ENCODE measurements around the gene ROGDI.

Gene ROGDI

DNA sequence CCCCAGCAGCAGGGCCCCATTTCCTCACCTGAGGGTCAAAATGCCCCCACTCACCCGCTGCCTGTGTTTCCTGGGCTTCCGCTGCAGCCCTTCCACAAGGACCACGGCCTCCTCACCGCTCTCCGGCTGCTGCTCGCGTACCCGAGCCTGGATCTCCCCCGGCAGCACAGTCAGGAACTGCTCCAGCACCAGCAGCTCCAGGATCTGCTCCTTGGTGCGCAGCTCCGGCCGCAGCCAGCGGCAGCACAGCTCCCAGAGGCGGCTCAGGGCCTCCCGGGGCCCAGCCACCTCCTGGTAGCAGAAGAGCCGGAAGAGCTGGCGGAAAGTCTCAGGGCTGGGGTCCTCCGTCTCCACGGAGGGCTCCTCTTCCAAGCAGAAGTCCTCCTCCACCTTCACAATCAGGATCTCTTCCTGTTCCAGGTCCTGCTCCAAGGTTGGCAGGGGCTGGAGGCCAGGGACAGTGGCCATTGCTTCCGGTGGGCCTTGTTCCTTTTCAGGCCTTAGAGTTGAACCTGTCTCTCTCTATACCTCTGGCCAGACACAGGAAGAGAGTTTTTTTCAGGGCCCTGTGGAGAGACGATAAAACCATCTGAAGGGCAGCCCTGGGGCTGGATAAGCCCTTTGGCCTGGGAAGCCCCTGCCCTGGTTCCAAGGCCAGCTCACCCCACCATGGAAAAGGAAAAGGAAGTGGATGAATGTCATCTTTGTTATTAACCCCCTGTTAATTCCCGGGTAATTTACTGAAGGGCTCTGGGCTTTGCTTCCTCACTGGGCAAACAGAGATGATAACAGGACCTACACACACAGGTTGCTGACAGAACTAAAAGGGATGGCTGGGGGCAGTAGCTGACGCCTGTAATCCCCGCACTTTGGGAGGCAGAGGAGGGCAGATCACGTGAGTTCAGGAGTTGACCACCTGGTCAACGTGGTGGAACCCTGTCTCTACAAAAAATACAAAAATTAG is 36.6 kb downstream of the ROGDI start:
- DNase-seq (ENCODE audit: low read depth): no peak

DNA sequence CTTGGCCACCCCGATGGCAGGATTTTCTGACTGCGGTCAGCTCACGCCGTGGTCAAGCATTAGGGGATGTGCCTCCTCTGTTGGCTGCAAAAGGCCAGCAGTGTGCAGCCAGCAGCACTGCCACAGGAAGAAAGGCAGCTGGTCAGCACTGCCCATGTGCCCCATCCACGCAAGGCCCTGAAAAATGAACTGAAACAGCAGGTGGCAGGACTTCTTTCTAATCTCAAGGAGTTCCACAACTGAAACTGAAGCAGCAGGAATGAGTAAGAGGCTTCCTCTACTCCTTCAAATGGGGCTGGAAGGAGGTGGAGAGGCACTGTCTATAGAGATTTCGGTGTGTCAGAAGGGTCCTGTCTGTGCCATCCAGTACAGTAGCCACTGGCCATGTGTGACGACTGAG is 38.6 kb downstream of the ROGDI start:
- DNase-seq (ENCODE audit: low read depth): no peak

DNA sequence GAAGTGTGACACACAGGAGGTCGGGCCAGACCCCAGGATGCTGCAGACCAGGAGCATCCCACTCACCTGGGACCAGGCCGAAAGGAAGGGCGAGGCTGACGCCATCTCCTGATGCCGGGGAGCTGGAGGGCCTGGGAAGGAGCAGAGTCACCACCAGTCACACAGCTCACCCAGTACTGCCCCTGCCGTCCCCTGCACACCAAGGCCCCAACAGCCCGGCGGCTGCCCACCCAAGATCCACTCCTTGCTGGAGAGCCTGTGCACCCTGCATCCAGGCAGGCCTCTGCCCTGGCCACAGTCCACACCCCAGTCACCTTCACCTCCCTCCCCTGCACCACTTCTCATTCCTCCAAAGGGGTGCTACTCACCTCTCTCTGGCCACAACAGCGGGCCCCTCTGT is 40.2 kb downstream of the ROGDI start:
- no peak for DNase-seq (ENCODE audit: low read depth)

DNA sequence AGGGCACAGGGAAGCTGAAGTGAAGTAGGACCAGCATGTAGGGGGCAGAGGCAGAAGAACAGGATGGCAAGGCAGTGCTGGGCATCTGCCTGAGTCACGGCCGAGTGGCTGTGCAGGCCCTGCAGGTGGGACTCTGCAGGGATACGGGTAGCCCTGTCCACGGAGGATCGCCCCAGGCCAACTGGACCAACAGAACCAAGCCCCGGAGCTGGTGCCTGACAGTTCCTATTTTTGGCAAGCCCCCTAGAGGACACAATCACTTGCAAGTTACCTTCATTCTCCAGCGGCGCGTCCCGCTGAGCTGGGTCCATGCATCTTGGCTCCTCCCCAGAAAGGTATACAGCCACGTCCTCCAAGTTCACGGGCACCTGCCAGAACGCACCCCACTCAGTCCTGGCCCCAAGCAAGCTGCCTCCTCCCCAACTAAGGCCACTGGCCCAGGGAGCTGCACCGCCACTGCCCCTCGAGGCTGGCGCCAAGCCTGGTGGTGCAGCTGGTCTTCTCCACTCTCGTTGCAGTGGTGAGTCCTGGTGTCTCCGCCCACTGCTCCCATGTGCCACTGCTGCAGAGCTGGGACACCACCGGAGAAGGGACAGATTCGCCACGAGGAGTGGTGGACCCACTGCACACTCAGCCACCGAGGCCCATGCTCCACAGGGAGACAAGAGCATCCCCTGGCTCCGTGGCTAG is 42.1 kb downstream of the ROGDI start:
- no peak for DNase-seq (ENCODE audit: low read depth)

DNA sequence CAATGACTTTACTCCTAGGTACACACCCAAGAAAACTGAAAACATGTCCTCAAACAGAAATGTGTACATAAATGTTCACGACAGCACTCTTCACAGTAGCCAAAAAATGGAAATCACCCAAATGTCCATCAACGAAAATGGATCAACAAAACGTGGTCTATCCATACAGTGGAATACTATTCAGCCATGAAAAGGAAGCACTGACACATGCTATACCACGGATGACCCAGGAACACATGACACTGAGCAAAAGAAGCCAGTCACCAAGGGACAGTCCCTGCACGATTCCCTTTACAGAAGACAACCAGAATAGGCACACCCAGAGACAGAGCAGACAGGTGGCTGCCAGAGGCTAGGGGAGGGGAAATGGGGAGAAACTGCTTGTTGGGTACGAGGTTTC is 46.7 kb downstream of the ROGDI start:
- no peak for DNase-seq (ENCODE audit: low read depth)

DNA sequence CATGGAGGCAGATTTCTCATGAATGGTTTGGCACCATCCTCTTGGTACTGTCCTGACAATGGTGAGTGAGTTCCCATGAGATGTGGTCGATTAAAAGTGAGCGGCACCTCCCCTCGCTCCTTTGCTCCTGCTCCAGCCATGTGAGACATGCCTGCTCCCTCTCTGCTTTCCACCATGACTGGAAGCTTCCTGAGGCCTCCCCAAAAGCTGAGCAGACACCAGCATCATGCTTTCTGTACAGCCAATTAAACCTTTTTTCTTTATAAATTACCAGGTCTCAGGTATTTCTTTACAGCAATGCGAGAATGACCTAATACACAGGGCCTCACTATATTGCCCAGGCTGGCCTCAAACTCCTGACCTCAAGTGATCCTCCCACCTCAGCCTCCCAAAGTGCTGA is 47.6 kb downstream of the ROGDI start:
- DNase-seq (ENCODE audit: low read depth): no peak

DNA sequence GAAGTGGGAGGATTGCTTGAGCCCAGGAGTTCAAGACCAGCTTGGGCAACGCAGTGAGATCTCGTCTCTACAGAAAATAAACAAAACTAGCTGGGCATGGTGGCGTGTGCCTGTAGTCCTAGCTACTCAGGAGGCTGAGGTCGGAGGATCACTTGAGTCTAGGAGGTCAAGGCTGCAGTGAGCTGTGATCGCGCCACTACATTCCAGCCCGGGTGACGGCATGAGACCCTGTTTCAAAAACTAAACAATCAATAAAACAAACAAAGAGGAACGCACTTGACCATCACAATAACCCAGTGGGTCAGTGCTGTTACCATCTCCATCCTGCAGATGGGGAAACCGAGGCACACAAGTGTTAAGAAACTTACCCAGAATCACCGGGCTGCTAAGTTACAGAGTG is 49.2 kb downstream of the ROGDI start:
- no peak for DNase-seq (ENCODE audit: low read depth)

DNA sequence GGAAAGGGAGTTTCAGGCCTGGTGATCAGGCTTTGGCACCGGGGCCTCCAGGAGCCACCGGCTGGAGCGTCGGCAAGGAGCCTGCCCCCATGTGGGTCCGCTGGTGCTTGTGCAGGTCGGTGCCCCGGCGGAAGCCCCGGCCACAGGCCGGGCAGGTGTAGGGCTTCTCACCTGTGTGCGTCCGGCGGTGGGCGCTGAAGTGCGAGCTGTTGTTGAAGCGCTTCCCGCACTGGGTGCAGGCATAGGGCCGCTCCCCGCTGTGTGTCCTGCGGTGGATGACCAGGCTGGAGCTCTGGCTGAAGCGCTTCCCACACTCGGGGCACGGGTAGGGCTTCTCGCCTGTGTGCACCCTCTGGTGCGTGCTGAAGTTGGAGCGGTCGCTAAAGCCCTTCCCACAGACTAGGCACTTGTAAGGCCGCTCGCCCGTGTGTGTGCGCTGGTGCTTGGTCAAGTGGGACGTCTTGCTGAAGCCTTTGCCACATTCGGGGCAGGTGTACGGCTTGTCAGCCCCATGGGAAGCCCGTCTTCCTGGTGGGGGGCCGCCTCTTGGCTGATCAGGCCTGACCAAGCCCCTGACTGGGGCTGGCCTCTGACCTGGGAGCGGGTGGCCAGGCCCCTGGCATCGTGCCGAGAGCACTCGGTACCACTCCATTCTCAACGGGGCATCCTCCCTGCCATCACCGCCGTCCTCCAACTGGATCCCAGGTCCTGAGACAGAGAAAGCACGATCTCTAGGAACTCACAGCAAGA is 49.9 kb downstream of the ROGDI start:
- no peak for DNase-seq (ENCODE audit: low read depth)

DNA sequence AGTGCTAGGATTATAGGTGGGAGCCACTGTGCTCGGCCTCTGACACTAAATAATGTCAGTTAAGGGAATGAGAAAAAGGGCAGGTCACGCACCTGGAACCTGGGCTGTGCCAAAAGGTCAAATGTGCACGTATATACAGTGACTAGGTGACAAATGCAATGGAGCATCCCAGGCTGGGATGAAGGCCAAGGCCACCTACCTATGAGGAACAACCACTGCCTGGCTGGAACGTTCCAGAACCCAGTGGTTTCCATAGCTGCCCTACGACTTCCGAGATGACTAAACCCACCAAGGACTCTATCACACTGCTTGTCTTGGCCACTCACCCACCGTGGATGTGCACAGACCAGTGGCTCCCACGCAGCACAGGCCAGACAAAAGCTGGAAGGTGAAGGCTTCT is 51.5 kb downstream of the ROGDI start:
- DNase-seq (ENCODE audit: low read depth): no peak

DNA sequence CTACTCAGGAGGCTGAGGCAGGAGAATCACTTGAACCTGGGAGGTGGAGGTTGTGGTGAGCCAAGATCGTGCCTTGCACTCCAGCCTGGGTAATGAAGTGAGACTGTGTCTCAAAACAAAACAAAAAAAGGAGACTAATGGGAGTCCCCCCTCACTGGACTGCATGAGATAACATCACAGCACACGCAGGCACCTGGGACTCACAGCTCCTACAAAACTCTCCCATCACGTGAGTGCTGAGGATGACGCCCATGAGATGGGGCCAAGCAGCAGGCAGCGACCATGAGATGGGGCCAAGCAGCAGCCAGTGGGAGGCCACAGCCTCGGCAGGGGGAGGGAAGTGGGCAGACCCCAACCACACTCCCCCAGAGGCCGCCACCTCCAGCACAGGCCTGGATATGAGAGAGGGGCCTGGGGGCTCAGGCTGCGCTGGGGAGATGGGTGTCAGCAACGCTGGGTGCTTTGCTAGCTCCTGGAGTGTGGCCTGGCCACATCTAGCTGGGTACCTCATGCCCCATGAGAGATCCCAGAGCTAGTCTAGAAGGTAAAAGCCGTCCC is 52.7 kb downstream of the ROGDI start:
- no peak for DNase-seq (ENCODE audit: low read depth)

DNA sequence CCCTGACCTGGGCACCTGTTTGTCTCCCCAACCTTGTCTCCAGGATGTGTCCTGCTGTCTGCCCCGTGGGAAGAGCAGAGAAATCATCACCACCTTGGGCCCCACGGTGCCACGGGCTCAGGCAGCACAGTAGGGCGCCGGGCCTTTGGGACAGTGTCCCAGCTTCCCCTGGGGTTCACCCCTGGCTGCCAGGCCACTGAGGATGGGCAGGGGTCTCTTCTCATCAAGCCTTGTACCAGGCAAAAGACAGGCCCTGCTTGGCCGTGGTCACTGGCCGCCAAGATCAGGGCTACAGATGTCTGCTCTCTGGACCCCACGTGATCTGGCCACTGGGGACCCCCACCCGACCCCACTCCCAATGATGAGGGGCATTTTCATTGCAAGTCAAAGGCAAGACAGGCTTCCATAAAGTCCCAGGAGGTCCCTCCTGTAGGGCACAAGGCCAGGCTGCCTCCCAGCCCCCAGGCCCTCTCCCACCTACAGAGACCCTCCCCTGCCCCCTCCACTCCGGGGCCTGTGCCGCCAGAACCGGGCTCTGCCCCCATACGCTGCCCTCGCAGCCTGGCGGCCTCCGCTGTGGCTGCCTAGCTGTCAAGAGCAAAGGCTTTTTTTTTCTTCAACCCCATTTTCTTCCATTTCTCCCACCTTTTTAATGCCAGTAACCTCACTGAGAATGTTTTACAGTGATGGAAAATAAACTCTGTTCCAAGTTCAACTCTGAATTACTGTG is 53.6 kb downstream of the ROGDI start:
- DNase-seq (ENCODE audit: low read depth): no peak

DNA sequence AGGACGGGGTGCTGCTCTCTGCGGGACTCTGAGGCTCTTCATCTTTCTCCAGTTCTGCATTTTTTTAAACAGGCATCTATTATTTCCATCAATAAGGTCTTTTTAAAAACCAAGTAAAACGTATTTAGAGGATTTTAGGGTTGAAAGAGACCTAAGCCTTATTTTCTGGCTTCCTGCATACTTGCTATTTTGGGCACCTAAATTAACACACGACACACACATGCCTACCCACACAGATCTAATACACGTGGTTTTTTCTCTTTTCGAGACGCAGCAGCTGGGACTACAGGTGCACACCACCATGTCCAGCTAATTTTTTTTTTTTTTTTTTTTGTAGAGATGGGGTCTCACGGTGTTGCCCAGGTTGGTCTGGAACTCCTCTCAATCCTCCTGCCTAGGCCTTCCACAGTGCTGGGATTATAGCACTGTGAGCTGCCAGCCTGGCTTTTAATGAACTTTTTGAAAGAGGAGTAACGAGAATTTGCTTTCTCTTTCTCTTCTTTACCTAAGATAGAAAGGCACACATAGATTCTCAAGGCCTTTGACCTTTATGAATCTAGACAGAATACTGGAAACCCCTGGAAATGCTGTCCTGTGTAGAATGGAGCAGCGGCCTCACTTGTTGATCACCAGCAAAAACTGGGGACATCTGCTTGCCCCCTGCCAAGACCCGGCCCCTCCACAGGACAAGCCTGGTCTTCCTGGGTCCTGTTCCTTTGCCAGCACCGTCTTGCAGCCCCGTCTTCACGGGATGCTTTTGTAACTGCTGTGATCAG is 54.3 kb downstream of the ROGDI start:
- DNase-seq (ENCODE audit: low read depth): no peak

DNA sequence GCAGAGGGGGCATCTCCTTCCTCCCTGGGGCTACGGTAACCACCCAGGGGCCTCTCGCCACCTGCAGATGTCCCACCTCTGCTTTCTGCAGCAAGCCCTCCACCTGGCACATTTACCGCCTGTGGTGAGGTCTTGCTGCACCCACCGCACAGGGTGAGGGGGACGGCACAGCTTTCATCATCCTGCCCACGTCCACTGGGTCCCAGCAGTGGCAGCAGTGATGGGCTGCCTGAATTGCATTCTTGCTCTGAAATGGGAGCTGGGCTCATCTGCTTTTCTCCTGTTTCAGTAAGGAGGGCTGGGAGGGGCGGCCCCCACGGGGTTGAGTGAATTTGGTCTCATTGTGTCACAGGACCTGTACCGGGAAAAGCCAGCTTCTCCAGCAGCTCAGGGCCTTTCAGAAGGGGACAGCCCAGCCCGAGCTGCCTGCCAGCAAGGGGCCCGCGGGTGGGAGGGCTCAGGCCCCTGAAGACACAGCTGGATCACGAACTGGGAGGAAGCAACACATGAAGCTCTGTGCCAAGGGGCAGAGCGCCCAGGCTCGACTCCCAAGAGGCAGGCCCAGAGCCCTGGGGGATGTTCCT is 55.4 kb downstream of the ROGDI start:
- DNase-seq (ENCODE audit: low read depth): no peak

Measured in HS-5 (cell line).